ENCODE measurements around the gene DOCK4.
A peak's percentile ranks its signal among the peaks of the same experiment; 100 is the strongest.

The DOCK4 gene

GRCh38 chr7:112160130-112160770, 45.9 kb downstream of the DOCK4 start:
- no peak for DNase-seq

GRCh38 chr7:112159351-112159750, 46.8 kb downstream of the DOCK4 start:
- DNase-seq = no peak

GRCh38 chr7:112157072-112157471, 49.1 kb downstream of the DOCK4 start:
- DNase-seq = no peak

GRCh38 chr7:112156412-112156811, 49.8 kb downstream of the DOCK4 start:
- no peak for DNase-seq

- DNase-seq = no peak
Measured at GRCh38 chr7:112154690-112155089, 51.5 kb downstream of the DOCK4 start.

GRCh38 chr7:112152186-112152585, 54.0 kb downstream of the DOCK4 start:
- no peak for DNase-seq

- DNase-seq = no peak
Measured at GRCh38 chr7:112150823-112151641, 55.2 kb downstream of the DOCK4 start.

- no peak for DNase-seq
Measured at GRCh38 chr7:112149734-112150133, 56.5 kb downstream of the DOCK4 start.

GRCh38 chr7:112147793-112148361, 58.3 kb downstream of the DOCK4 start:
- DNase-seq = no peak

GRCh38 chr7:112145206-112145605, 61.0 kb downstream of the DOCK4 start:
- no peak for DNase-seq

- no peak for DNase-seq
Measured at GRCh38 chr7:112144284-112145059, 61.7 kb downstream of the DOCK4 start.

GRCh38 chr7:112143582-112143981, 62.6 kb downstream of the DOCK4 start:
- no peak for DNase-seq

GRCh38 chr7:112143136-112143535, 63.1 kb downstream of the DOCK4 start:
- DNase-seq = no peak

GRCh38 chr7:112140600-112140999, 65.6 kb downstream of the DOCK4 start:
- DNase-seq = peak; percentile 24

- no peak for DNase-seq
Measured at GRCh38 chr7:112138938-112139337, 67.3 kb downstream of the DOCK4 start.

- DNase-seq = no peak
Measured at GRCh38 chr7:112138325-112138852, 67.8 kb downstream of the DOCK4 start.

GRCh38 chr7:112137141-112138101, 68.8 kb downstream of the DOCK4 start:
- no peak for DNase-seq

- no peak for DNase-seq
Measured at GRCh38 chr7:112136271-112137008, 69.8 kb downstream of the DOCK4 start.

- DNase-seq = no peak
Measured at GRCh38 chr7:112135815-112136214, 70.4 kb downstream of the DOCK4 start.

- no peak for DNase-seq
Measured at GRCh38 chr7:112134039-112134438, 72.2 kb downstream of the DOCK4 start.

- no peak for DNase-seq
Measured at GRCh38 chr7:112133328-112133727, 72.9 kb downstream of the DOCK4 start.

All from RPMI8226 (cell line).